Measurements from ENCODE around the gene TSC22D1.

GRCh38 chr13:44543369-44543768 is 32.8 kb downstream of the TSC22D1 start:
- no peak for TF ChIP-seq CTCF (IDR thresholded peaks at IDR 0.05)
- no peak for TF ChIP-seq POLR2AphosphoS5 (IDR thresholded peaks at IDR 0.05)
- no peak for TF ChIP-seq POLR2A (IDR thresholded peaks at IDR 0.05)

All from transverse colon (tissue), 4 donors.